ENCODE results near the gene SLC19A1. TPM values are rescaled to one million over a fixed set of nuclear protein-coding genes. Genes with fewer than 3 reads are reported as not detected.
"Not testable (repeated sequence)": the region's sequence is repeated elsewhere in the genome, so short reads cannot be mapped to it uniquely, and the experiment has no call there.

The SLC19A1 gene
- total RNA-seq, 3 donors from 2014 or later = 5.6 to 6.7 (median 6.6) TPM

- Histone ChIP-seq H3K36me3 (no peaks in the 10 kb centered on the region), H3K9me3 (no peaks in the 10 kb centered on the region), H3K4me3 (no peak overlapping the region), H3K27me3 (no peaks in the 10 kb centered on the region), H3K4me1 (no peaks in the 10 kb centered on the region), H3K27ac (no peak overlapping the region)
- DNase-seq (ENCODE audit: low spot score in 2 of 2) = no peak
- intact Hi-C loops (cut with DNase I; ENCODE audit: low total_unique reads) = no loop called here
- no peak for TF ChIP-seq POLR2AphosphoS5 (IDR thresholded peaks at IDR 0.05)
- no peak for TF ChIP-seq POLR2A (IDR thresholded peaks at IDR 0.05)
- TF ChIP-seq CTCF (IDR thresholded peaks at IDR 0.05) = no peak
Observed at GRCh38 chr21:45532826-45533360, 9.3 kb downstream of the SLC19A1 start.

GRCh38 chr21:45531393-45532215 lies 10.6 kb downstream of the SLC19A1 start:
- no peak for DNase-seq (ENCODE audit: low spot score in 2 of 2)
- Histone ChIP-seq H3K36me3 (no peaks in the 10 kb centered on the region), H3K27me3 (no peaks in the 10 kb centered on the region), H3K27ac (no peak overlapping the region), H3K9me3 (no peaks in the 10 kb centered on the region), H3K4me1 (no peaks in the 10 kb centered on the region), H3K4me3 (no peak overlapping the region)
- TF ChIP-seq CTCF (IDR thresholded peaks at IDR 0.05) (no peak), POLR2AphosphoS5 (IDR thresholded peaks at IDR 0.05) (no peak), POLR2A (IDR thresholded peaks at IDR 0.05) (no peak)
- intact Hi-C loops (cut with DNase I; ENCODE audit: low total_unique reads) = no loop called here

GRCh38 chr21:45531114-45531392 lies 11.2 kb downstream of the SLC19A1 start:
- H3K27ac ChIP-seq; H3K4me1 ChIP-seq; H3K36me3 ChIP-seq; intact Hi-C loops (cut with DNase I; ENCODE audit: low total_unique reads); H3K27me3 ChIP-seq; DNase-seq (ENCODE audit: low spot score in 2 of 2); H3K9me3 ChIP-seq; H3K4me3 ChIP-seq: not testable (repeated sequence)

- no peaks in the 10 kb centered on the region for H3K27me3 ChIP-seq
- intact Hi-C loops (cut with DNase I; ENCODE audit: low total_unique reads) = no loop called here
- no peak overlapping the region for H3K27ac ChIP-seq
- H3K36me3 ChIP-seq = no peaks in the 10 kb centered on the region
- H3K4me1 ChIP-seq = no peaks in the 10 kb centered on the region
- no peaks in the 10 kb centered on the region for H3K9me3 ChIP-seq
- no peak for TF ChIP-seq CTCF (IDR thresholded peaks at IDR 0.05)
- no peak overlapping the region for H3K4me3 ChIP-seq
- no peak for DNase-seq (ENCODE audit: low spot score in 2 of 2)
Observed at GRCh38 chr21:45530423-45531113, 11.7 kb downstream of the SLC19A1 start.

- no peaks in the 10 kb centered on the region for H3K4me1 ChIP-seq
- DNase-seq (ENCODE audit: low spot score in 2 of 2) = no peak
- H3K36me3 ChIP-seq = no peaks in the 10 kb centered on the region
- H3K9me3 ChIP-seq = no peaks in the 10 kb centered on the region
- no peak for TF ChIP-seq POLR2A (IDR thresholded peaks at IDR 0.05)
- TF ChIP-seq POLR2AphosphoS5 (IDR thresholded peaks at IDR 0.05) = no peak
- no peak for TF ChIP-seq CTCF (IDR thresholded peaks at IDR 0.05)
- no peak overlapping the region for H3K27ac ChIP-seq
- H3K27me3 ChIP-seq = no peaks in the 10 kb centered on the region
- no peak overlapping the region for H3K4me3 ChIP-seq
- intact Hi-C loops (cut with DNase I; ENCODE audit: low total_unique reads) = no loop called here
Observed at GRCh38 chr21:45529785-45530422, 12.3 kb downstream of the SLC19A1 start.
